Smooth muscle cell (in vitro differentiated cells): Measurements from ENCODE around the gene MATCAP1. TPM values are rescaled to one million over a fixed set of nuclear protein-coding genes. Genes with fewer than 3 reads are reported as not detected.

Source experiments
- DNase-seq: peaks from one replicate; lab custom pipeline; 2025; ENCODE audit not compliant: unreplicated experiment; lab: John Stamatoyannopoulos, UW
- H2AFZ ChIP-seq: fragments of 200-600 bp; sonication (generic); 2 replicates; pipeline ENCODE4 v1.6.0; 2016; ENCODE audit warnings: antibody characterized with exemption, low read depth, mild to moderate bottlenecking
- H3F3A ChIP-seq: fragments of 200-600 bp; sonication (generic); 2 replicates; pipeline ENCODE4 v1.6.0; 2017; ENCODE audit warnings: antibody characterized with exemption, low read depth
- H3K27ac ChIP-seq: fragments of 200-600 bp; sonication (generic); 2 replicates; pipeline ENCODE4 v1.5.1; 2016; ENCODE audit warnings: low read depth, mild to moderate bottlenecking
- H3K27me3 ChIP-seq: fragments of 200-600 bp; sonication (generic); 2 replicates; pipeline ENCODE4 v1.6.1; 2016; ENCODE audit warnings: low read depth, mild to moderate bottlenecking
- H3K36me3 ChIP-seq: fragments of 200-600 bp; sonication (generic); 2 replicates; pipeline ENCODE4 v1.5.1; 2016; ENCODE audit warnings: low read depth
- H3K4me1 ChIP-seq: fragments of 200-600 bp; sonication (generic); 2 replicates; pipeline ENCODE4 v1.5.1; 2016; ENCODE audit warnings: low read depth
- H3K4me2 ChIP-seq: fragments of 200-600 bp; sonication (generic); 2 replicates; pipeline ENCODE4 v1.6.0; 2016; ENCODE audit warnings: mild to moderate bottlenecking
- H3K4me3 ChIP-seq: fragments of 200-600 bp; sonication (generic); 2 replicates; pipeline ENCODE4 v1.5.1; 2016; ENCODE audit warnings: mild to moderate bottlenecking
- H3K79me2 ChIP-seq: fragments of 200-600 bp; sonication (generic); 2 replicates; pipeline ENCODE4 v1.6.0; 2016; ENCODE audit warnings: low read depth, mild to moderate bottlenecking
- H3K9ac ChIP-seq: fragments of 200-600 bp; sonication (generic); 2 replicates; pipeline ENCODE4 v1.6.0; 2016; ENCODE audit warnings: low read depth
- H3K9me3 ChIP-seq: fragments of 200-600 bp; sonication (generic); replicated peaks from 2 replicates; pipeline ENCODE4 v1.5.1; 2016; ENCODE audit warnings: low read depth
- H4K20me1 ChIP-seq: fragments of 200-600 bp; sonication (generic); 2 replicates; pipeline ENCODE4 v1.6.0; 2016; ENCODE audit warnings: low read depth
- CTCF ChIP-seq: fragments of 200-600 bp; sonication (generic); IDR thresholded peaks from 2 replicates; pipeline ENCODE4 v1.5.1; 2017; ENCODE audit warnings: borderline replicate concordance, mild to moderate bottlenecking, antibody characterized with exemption; ENCODE audit not compliant: insufficient read depth, poor library complexity, severe bottlenecking
- WGBS: methylation state at CpG from one replicate; pipeline ENCODE4 v1.1.7; 2016; ENCODE audit warnings: low lambda C conversion rate; 5-methylcytosine and 5-hydroxymethylcytosine counted together
- polyA plus RNA-seq: library from polyadenylated mRNA; unstranded; fragments of >200 nt; fragmentation: Nextera tagmentation; extraction: Ambion mirVana; gene quantifications from 2 replicates; pipeline ENCODE4 v1.2.1, GENCODE V29; 2016
- total RNA-seq: library from RNA; depleted of rRNA; stranded (reverse); fragments of >200 nt; gene quantifications from 2 replicates; pipeline ENCODE4 v1.2.3, GENCODE V29; 2014

Gene MATCAP1
- total and polyA plus RNA-seq, 2 experiments from 2014 or later = 24.0 to 24.7 TPM

- H2AFZ ChIP-seq = no peak overlapping the region
These were observed 20.4 kb downstream of the MATCAP1 start for GRCh38 chr16:67163164-67163998.

GRCh38 chr16:67162506-67163163, 21.1 kb downstream of the MATCAP1 start:
- H3K4me2 ChIP-seq = peak overlapping the region; percentile 87
- no peaks in the 10 kb centered on the region for H3K79me2 ChIP-seq
- H3K4me1 ChIP-seq = peaks cover 11% of the 10 kb centered on the region
- H2AFZ ChIP-seq = no peak overlapping the region
- H3F3A ChIP-seq = no peaks in the 10 kb centered on the region
- TF ChIP-seq CTCF = no peak
- peaks cover 72% of the 10 kb centered on the region for H3K27me3 ChIP-seq
- no peak overlapping the region for H3K27ac ChIP-seq
- H3K36me3 ChIP-seq = no peaks in the 10 kb centered on the region
- 8% methylated on average over 44 of the region's 44 CpGs for WGBS
- H3K9me3 ChIP-seq = no peaks in the 10 kb centered on the region
- H3K9ac ChIP-seq = no peak overlapping the region
- H4K20me1 ChIP-seq = peaks cover 40% of the 10 kb centered on the region
- no peak for DNase-seq
- H3K4me3 ChIP-seq = peak overlapping the region; percentile 40

More at GRCh38 chr16:67163164-67163998, 20.4 kb downstream of the MATCAP1 start:
- peak overlapping the region; percentile 40 for H3K4me3 ChIP-seq
- H3F3A ChIP-seq = no peaks in the 10 kb centered on the region
- peaks cover 11% of the 10 kb centered on the region for H3K4me1 ChIP-seq
- WGBS = 5% methylated on average over 90 of the region's 99 CpGs
- H3K79me2 ChIP-seq = no peaks in the 10 kb centered on the region
- no peak overlapping the region for H3K27ac ChIP-seq
- H3K36me3 ChIP-seq = no peaks in the 10 kb centered on the region
- no peak overlapping the region for H3K9ac ChIP-seq
- H3K4me2 ChIP-seq = peak overlapping the region; percentile 87
- no peak for DNase-seq
- peaks cover 65% of the 10 kb centered on the region for H3K27me3 ChIP-seq
- H3K9me3 ChIP-seq = no peaks in the 10 kb centered on the region
- TF ChIP-seq CTCF = no peak
- peaks cover 33% of the 10 kb centered on the region for H4K20me1 ChIP-seq

GRCh38 chr16:67161595-67162058, 22.1 kb downstream of the MATCAP1 start:
- no peak for TF ChIP-seq CTCF
- Histone ChIP-seq H3K9ac (no peak overlapping the region), H2AFZ (no peak overlapping the region), H3K4me3 (peak overlapping the region; percentile 92), H3K27me3 (peaks cover 70% of the 10 kb centered on the region), H3K36me3 (no peaks in the 10 kb centered on the region), H3F3A (no peaks in the 10 kb centered on the region), H3K9me3 (no peaks in the 10 kb centered on the region), H4K20me1 (peaks cover 50% of the 10 kb centered on the region), H3K4me1 (peaks cover 11% of the 10 kb centered on the region), H3K79me2 (no peaks in the 10 kb centered on the region), H3K4me2 (peak overlapping the region; percentile 96), H3K27ac (no peak overlapping the region)
- 42% methylated on average over 25 of the region's 25 CpGs for WGBS
- DNase-seq = no peak
